Suppressor macrophage treated with lipopolysaccharide for 4 hours (primary cell): Measurements from ENCODE around the gene PDS5B.
A peak's percentile ranks its signal among the peaks of the same experiment; 100 is the strongest.

Experiments used
- DNase-seq: peaks from one replicate; pipeline ENCODE4 v3.0.0-alpha.2; 2020

PDS5B gene

GRCh38 chr13:32589471-32589870 lies 3.2 kb downstream of the PDS5B start:
- DNase-seq, result no peak

- no peak for DNase-seq
These were observed 4.0 kb downstream of the PDS5B start for GRCh38 chr13:32590266-32590665.

- no peak for DNase-seq
These were observed 5.8 kb downstream of the PDS5B start for GRCh38 chr13:32592082-32592481.

- no peak for DNase-seq
These were observed 8.0 kb downstream of the PDS5B start for GRCh38 chr13:32594157-32594738.

- no peak for DNase-seq
These were observed 9.1 kb downstream of the PDS5B start for GRCh38 chr13:32595306-32595705.

GRCh38 chr13:32600890-32601289 lies 14.6 kb downstream of the PDS5B start:
- no peak for DNase-seq

GRCh38 chr13:32609428-32609827 lies 23.2 kb downstream of the PDS5B start:
- DNase-seq, result no peak

GRCh38 chr13:32610538-32610937 lies 24.3 kb downstream of the PDS5B start:
- no peak for DNase-seq

GRCh38 chr13:32610977-32611376 lies 24.7 kb downstream of the PDS5B start:
- DNase-seq, result no peak

- DNase-seq, result no peak
These were observed 30.7 kb downstream of the PDS5B start for GRCh38 chr13:32616883-32617511.

- DNase-seq, result no peak
These were observed 36.6 kb downstream of the PDS5B start for GRCh38 chr13:32622827-32623226.

GRCh38 chr13:32624441-32624840 lies 38.2 kb downstream of the PDS5B start:
- no peak for DNase-seq

- no peak for DNase-seq
These were observed 41.5 kb downstream of the PDS5B start for GRCh38 chr13:32627793-32628192.

GRCh38 chr13:32629313-32629712 lies 43.1 kb downstream of the PDS5B start:
- no peak for DNase-seq

GRCh38 chr13:32629866-32630265 lies 43.6 kb downstream of the PDS5B start:
- DNase-seq, result no peak

- DNase-seq, result no peak
These were observed 46.2 kb downstream of the PDS5B start for GRCh38 chr13:32632343-32632909.

- DNase-seq, result no peak
These were observed 50.5 kb downstream of the PDS5B start for GRCh38 chr13:32636711-32637110.

GRCh38 chr13:32638739-32639138 lies 52.5 kb downstream of the PDS5B start:
- DNase-seq, result peak; percentile 6

GRCh38 chr13:32639502-32640105 lies 53.4 kb downstream of the PDS5B start:
- peak; percentile 67 for DNase-seq

GRCh38 chr13:32642316-32642715 lies 56.1 kb downstream of the PDS5B start:
- no peak for DNase-seq

GRCh38 chr13:32642858-32643257 lies 56.6 kb downstream of the PDS5B start:
- DNase-seq, result no peak

GRCh38 chr13:32645854-32646253 lies 59.6 kb downstream of the PDS5B start:
- DNase-seq, result peak; percentile 13

GRCh38 chr13:32647926-32648325 lies 61.7 kb downstream of the PDS5B start:
- DNase-seq, result no peak

GRCh38 chr13:32650705-32651311 lies 64.6 kb downstream of the PDS5B start:
- peak; percentile 80 for DNase-seq
